Stimulated activated CD8-positive, alpha-beta memory T cell treated with anti-CD3 and anti-CD28 coated beads, Interleukin-12 subunit alpha, Interleukin-12 subunit beta, amount 100 ng/mL, for 24 hours (primary cell): ENCODE measurements around the gene SRPRA.
"Not testable (repeated sequence)": the region's sequence is repeated elsewhere in the genome, so short reads cannot be mapped to it uniquely, and the experiment has no call there.

Source experiments
- DNase-seq: peaks from one replicate; pipeline ENCODE4 v3.0.0-alpha.2; 2020; ENCODE audit errors: extremely low read depth

SRPRA gene

DNA sequence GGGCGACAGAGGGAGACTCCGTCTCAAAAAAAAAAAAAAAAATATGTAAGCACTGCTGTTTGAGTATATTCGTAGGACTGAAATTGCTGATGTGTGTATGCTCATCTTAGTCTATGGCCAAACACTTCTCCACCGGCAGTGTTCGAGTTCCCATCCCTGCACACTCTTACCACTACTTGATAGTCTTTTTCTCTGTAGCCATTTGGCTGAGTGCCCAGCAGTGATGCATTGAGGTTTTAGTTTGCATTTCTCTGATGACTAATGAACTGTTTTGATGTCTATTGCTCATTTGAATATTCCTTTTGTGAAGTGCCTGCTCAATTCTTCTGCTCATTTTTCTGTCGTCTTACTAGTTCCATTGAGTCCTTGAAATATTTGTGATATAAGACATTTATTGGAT, 16.1 kb upstream of the SRPRA start:
- peak; percentile 54 for DNase-seq

- no peak for DNase-seq
These were observed 14.3 kb upstream of the SRPRA start, which contains the start of gene TIRAP for GRCh38 chr11:126282736-126283591. Gene TIRAP (plus strand): TSS chr11:126283093. CDS start chr11:126290895, 7,802 bp downstream.

DNA sequence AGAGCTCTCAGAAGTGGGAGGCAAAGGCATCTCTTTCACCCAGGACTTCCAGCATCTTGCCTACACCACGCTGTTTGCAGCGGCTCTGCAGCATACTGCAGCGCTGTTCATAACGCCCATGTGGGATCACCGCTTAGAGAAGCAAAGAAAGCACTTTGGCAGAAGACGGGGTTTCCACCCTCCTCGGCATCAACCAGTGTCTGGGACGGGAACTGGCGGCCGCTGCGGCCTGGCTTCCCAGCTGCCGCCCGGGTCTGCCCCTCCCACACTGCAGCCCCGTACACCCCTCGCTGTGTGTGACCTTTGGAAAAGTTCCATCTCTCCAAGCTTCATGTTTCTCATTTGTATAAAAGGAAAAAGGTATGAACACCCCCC, 13.7 kb upstream of the SRPRA start:
- no peak for DNase-seq

GRCh38 chr11:126281666-126282175, 13.0 kb upstream of the SRPRA start:
- no peak for DNase-seq

- no peak for DNase-seq
These were observed 12.6 kb upstream of the SRPRA start for GRCh38 chr11:126281245-126281644.

DNA sequence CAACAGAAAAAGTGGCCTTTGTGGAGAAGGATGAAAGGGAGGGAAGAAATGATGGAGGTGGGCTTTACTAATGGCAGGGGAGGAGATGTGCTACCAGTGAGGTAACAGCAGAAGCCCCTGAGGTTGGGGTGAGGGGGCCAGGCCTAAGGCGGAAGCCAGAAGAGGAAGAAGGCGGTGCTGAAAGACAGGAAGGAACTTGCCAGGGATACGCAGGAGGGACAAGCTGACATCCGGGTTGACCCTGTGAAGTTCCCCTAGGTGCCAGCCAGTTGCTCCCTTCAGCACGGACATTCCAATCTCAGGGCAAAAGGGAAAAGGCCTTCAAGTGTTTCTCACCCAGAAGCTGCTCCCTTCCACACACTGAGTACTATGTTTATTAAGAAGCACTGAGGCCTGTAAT, 11.9 kb upstream of the SRPRA start:
- DNase-seq: no peak

GRCh38 chr11:126279191-126279590, 10.5 kb upstream of the SRPRA start:
- DNase-seq: no peak

- no peak for DNase-seq
These were observed 9.1 kb upstream of the SRPRA start for GRCh38 chr11:126277780-126278179.

- DNase-seq: no peak
These were observed 8.6 kb upstream of the SRPRA start for GRCh38 chr11:126277322-126277721.

DNA sequence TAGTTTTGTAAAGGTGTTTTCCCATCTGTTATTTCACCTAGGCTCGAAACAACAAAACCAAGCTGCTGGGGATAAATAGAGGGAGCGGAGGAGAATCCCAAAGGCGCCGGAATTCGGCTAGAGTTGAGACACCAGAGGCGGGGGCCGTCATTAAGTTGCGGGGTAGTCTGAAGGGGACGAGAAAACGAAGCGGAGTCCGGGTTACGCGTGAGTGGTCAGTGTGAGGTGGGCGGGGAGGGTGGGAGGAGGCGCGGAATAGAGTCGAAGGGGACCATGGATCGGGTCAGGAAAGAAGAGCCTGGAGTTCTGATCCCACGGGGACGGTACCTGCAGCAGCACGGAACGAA, 361 bp downstream of the SRPRA start:
- DNase-seq: no peak

GRCh38 chr11:126267650-126268049, 1.0 kb downstream of the SRPRA start:
- DNase-seq: no peak

GRCh38 chr11:126265811-126266210, 2.9 kb downstream of the SRPRA start:
- no peak for DNase-seq

GRCh38 chr11:126263489-126263888, 5.2 kb downstream of the SRPRA start:
- no peak for DNase-seq

DNA sequence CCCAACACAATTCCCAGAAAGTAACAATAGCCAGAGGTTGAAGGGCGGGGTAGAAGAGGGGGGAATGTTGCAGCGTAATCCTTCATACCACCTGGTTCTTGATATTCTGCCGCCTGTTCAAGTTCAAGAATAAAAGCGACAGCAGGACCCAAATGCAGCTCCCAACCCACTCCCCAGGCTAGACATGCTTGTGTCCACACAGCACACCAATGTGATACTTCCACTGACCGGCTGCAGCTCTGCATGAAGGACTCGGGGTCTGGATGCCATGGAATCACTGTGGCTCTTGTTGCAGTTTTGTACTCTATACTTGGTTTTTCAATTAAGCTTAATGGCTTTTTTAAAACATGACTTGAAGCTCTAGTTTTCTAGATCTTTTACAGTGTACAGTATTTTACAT, 6.5 kb downstream of the SRPRA start:
- no peak for DNase-seq

DNA sequence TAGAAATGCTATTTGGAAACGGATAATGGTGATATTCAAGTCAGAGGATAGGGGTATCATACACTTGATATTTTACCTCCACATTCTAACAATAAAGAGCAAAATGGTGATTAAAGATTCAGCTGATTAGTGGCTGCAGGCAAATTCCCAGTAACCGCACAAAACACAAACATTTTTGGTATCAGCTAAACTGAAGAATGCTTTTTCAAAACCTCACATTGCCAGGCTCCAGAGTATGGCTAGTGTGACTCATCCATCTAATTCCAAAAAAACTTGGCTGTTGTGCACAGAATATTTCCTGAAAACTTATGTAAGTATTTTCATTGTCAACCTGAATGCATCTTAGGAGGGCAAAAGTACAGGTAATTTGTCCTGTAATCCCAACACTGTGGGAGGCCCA, 10.9 kb downstream of the SRPRA start:
- no peak for DNase-seq

DNA sequence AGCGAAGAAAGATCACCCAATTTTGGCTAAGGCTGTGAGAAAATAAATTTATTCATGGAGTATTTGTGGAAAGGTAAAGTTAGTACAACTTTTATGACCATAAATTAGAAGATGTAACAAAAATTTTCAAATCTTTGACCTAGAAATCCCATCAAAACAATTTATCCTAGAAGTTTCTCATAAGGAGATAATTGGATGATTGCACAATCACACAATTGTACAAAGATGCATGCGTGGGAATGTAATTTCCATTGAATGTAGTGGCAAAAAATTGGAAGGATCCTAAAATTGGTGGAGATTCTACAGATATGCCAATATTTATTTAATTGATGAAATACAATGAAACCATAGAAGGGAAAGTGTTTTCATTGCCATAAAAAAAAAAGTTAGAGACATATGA, 11.6 kb downstream of the SRPRA start:
- DNase-seq: no peak

DNA sequence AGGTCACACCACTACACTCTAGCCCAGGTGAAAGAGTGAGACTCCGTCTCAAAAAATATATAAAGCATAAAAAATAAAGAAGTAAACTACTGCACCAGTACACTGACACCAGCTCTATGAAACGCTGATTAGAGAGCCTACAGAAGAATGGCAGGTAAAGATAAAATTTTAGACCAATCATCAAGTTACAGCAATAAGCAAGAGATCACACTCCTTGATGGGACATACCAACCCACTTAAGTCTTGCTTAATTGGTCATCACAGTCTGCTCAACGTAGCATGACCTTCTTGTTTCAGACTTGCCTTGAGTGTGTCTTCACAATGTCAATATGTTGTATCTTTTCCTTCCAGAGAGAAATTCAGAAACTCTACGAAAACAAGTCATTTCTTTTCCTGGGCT, 12.5 kb downstream of the SRPRA start:
- DNase-seq: no peak

GRCh38 chr11:126255507-126255906, 13.2 kb downstream of the SRPRA start:
- not testable (repeated sequence) for DNase-seq

DNA sequence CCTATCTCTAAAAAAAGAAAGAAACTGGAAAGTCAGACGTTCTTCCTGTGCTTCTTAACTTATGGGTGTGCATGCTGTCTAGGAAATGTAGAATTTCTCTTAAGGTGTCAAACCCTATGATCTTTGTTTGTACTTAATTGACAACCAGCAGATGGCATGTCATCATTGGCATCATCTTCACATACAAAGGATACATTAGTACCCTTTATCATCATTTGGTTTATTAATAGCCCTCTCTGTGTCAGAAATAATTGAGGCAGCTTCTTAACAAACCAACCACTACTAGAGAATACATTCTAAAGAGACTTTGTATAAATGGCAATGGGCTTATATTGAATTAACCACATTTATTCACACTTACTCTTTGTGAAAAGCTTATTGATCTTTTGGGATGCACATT, 13.9 kb downstream of the SRPRA start:
- DNase-seq: no peak

DNA sequence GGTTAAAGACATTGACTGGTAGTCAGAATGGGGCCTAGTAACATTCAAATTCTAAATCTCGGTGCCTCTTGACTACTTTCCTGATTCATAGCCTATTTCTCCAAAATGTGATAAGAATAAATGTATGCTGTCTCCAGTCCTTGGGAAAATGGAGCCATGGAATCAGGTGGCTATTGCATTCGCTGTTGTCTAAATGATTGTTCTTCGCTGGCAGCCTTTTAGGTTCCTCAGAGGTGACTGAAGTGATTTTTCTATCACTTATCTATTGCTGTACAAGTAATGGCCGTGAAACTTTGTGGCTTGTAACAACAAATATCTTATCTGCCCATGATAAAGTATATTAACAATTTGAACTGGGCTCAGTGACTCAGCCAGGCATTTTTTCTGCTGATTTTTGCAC, 15.4 kb downstream of the SRPRA start:
- DNase-seq: no peak

DNA sequence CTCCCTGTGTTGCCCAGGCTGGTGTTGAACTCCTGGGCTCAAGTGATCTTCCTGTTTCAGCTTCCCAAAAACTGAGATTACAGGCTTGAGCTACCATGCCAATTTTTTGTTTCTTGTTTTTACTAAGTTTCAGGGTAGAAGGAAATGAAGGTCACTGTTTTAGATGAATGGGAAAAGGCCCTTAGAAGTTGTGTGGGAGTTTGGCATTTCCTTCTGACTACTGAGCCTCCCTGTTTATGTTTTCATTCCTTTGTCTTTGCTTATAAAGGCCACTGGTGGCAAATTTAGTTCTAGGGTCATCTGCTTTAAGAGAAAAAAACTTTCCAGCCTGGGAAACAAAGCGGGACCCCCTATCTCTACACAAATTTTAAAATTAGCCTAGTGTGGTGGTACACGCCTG, 22.1 kb downstream of the SRPRA start:
- no peak for DNase-seq

DNA sequence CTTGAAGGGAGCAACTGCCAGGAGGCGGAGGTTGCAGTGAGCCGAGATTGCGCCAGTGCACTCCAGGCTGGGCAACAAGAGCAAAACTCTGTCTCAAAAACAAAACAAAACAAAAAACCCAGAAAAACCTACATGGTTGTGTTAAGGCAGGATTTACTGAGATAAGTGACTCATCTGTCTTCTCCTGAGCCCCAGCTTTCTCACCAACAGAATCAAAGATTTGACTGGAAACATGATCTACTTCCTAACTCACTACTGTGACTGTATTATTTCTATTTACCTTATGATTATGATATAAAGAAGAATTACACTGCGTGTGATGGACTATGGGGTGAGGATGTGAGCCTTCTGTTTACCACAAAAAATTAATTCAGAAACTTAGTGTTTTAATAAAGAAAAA, 35.3 kb downstream of the SRPRA start:
- no peak for DNase-seq

DNA sequence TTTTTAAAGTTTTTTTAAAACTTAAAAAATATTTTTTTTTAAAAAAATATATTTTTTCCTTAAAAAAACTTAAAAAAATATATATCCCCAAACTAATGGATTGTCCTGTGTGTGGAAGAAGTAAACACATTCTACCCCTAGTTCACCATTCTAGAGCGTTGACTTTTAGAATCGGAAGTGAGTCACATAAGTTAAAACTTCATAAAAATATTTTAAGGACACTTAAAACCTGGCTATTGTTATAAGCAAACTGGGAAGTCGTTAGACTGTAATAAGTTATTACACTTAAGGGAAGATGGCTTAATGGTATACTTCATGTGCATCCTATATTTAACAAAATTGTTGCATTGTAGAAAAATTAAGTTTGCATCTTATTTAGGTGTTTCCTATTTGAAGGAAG, 36.0 kb downstream of the SRPRA start:
- DNase-seq: no peak
